ENCODE data around the gene AFF3.
"Not testable (repeated sequence)": the region's sequence is repeated elsewhere in the genome, so short reads cannot be mapped to it uniquely, and the experiment has no call there.

Gene AFF3

DNA sequence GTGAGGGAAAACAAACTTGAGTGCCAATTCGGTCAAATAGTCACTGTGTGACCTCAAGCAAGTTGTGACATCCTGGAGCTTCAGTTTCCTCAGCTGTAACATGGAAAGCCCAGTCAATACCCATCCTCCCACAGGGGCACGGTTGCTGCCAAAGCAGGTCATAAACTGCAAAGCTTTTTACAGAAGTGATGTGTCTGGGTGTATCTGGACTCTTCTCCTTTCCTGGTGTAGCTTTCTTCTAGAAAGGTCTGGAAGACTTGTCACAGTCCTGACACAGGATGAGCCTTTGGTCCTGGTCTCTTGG lies 4.2 kb upstream of the AFF3 start:
- DNase-seq: no peak

DNA sequence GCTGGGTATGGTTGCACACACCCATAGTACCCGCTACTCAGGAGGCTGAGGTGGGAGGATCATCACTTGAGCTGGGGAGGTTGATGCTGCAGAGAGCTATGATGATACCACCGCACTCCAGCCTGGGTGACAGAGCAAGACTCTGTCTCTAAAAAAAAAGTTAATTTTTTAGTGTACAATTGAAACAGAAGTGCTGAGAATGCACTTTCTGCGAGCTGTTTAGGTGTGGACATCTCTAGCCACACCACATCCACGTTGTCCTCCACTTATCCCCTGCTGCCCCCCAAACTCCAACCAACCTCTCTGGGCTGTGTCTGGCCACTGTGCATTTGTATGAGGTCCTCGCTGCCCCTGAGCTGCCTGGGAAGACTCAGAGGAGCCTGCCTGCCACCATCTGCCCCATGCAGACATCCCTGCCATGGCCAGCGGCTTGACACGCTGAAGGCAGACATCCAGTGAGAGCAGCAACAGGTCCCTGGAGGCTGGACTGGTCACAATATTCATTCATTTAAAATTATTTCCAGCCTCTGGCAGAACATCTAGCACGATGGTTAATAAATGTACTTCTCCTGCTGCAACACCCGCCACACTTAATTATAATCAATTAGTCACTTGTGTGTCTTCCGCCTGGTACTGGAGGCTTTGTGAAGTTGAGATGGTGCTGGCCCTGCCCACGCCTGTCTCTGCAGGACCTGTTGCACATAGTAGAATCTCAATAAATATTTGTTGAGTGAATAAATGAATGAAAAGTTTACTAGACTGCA lies 3.7 kb upstream of the AFF3 start:
- DNase-seq: no peak

DNA sequence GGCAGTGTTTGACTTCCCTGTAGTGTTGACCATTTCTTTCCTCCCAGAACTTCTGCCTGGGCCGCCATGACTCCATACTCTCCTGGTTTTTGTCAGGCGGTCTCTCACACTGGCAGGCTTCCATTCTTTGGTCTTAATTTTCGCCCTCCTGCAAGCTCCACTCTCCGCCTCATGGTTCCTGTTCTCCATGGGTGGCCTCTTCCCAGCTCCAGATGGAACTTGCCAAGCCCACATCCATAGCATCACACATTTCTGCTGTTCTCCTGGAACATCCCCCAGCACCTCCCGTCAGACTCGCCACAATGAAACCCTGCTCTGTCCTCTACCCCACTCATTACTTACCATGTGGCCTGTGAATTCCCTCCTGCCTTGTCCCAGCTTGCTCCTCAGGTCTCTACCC lies 896 bp upstream of the AFF3 start:
- no peak for DNase-seq

DNA sequence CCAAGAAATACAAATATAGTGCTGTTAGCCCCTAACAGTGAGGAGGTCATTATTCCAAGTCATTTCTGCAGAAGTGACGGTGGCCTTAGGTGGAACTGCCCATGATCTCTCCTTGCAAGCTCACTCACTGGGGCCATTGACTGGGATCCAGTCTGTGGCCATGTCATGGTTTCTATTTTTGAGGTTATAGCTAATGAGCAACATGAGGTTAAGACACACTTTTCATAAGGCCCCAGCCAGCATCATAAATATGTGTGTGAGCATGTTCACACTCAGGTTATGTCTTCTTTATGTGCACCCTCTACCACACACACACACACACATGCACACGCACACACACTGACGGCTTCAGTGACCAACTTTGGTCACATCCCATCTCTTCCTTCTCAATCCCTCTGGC lies 484 bp downstream of the AFF3 start:
- no peak for DNase-seq

DNA sequence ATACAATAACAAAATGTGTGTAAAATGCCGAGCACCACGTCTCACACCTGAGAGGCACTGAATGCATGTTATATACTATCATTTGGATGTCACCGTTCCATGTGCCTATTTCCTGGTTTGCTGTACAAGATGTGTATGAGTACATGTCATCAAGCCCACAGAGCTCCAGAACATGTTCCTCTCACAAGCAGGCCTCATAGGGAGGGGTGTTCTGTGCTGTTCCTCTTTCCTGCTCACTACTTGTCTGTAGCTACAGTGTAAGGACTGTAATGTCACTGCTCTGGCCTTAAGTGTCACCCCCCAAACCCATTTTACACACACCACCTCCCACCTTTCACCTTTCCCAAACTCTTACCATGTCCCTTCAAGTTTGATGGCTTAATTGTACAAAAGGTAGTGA lies 1.8 kb downstream of the AFF3 start:
- peak; percentile 39 for DNase-seq

DNA sequence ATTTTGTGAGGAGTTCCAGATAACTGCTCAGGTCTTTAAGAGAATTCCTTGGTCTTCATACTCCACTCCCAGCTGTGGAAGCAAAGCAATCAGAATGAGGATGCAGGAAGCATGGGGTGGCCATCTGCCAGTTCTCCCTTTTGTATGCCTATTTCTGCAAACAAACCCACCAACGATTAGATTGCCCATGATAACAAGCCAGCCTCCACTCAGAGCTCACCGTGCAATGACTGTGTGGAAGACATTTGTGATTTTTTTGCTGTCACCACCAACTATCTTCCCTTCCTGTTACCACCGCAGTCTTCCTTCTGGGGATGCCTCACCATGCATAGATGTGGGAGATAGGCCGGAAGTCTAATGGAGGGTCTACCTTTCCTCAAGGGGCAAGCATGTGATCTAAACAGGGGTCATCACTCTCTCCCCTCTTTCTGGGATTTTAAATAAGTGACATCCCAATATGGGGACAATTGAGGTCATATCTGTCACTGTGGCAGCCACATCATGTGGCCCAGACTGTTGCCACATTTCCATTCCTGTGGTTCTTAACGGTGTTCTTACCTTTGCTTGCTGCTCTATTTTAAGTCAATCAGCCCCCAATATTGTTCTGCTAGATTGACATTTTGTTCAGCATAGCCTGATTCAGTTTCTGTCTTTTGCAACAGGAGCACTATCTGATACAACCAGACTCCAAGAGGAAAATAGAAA lies 4.4 kb downstream of the AFF3 start:
- DNase-seq: peak; percentile 58

DNA sequence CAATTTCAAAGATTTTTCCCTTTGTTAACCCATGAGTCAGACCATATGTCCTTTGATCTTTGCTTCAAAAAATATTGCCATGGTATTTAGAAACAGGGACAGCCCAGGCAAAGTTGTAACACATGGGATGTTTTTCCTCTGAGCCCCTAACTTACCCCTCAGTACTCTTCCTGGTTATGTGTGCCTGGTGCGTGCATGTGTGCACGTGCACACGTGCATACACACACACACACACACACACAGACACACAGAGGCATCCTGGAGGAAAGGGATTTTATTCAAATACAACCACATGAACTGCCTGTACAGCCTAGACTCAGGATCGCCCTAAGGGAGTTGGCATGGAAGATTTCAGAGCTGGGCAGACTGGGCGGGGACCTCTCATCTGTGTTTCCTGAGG lies 5.1 kb downstream of the AFF3 start:
- no peak for DNase-seq

DNA sequence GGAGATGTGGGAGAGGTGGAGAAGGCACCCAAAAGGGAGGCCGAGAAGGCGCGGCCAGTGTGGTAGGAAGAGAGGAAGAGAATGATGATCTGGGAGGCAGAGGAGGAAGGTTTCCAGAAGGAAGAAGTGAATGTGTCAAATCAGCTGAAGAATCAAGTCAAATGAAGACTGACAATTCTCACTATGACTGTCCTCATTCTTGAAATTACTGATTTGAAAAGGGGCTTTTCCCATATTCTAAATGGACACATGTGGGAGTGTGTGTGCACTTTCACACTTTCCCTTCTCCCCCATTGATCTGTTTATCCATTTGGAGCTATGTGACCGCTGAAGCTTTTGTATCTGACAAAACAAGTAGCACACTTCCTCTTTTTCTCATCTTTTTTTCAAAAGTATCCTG lies 6.1 kb downstream of the AFF3 start:
- DNase-seq: no peak

DNA sequence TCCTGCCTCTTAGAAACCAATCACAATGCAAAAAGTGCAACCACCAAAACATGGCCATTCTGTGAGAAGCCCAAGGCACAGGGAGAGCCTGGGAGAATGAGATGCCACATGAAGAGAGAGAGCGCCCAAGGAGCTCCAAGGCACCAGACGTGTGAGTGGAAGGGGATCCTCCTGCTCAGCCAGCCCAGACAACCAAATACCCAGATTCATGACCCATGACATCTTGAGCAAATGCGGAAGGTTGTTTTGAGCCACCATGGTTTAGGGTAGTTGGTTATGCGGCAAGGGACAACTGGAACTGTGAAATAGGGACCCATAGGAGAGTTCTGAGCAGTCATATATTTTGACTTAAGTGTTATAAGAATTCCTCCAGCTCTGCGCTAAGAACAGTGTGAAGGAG lies 7.0 kb downstream of the AFF3 start:
- DNase-seq: no peak

DNA sequence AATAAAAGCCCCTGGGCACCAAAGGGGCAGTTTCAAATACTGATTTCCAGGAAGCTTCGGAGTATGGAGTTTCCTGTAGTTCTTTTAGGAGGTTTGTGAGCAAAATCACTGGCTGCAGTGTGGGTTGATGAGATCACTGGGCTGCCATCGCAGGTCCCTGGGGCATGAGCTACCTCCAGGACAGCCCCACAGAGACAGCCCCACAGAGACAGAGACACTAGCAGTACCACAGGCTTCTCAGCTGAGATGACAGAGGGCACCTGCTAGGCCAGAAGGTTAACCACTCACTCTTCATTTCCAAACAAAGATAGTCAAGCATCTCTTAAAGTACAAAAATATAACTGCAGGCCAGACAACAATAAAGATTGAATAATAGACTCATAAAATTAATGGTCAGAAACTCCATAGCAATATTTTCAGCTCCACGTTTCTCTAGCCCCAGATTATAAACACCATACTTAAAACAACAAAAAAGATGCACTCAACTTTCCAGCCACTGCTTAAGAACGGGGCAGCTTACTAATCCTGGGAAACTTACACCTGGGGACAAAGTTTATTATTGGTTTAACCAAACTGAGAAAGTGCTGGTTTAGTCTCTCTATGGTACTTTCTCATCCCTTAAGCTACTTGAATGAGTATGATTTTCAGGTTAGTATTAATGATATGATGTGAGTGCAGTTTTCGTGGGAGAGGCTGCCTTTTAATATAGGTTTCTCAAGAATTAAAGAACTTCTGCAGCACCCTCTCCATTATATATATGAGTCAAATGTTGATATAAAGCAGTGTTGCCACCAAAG lies 11.6 kb downstream of the AFF3 start:
- no peak for DNase-seq

DNA sequence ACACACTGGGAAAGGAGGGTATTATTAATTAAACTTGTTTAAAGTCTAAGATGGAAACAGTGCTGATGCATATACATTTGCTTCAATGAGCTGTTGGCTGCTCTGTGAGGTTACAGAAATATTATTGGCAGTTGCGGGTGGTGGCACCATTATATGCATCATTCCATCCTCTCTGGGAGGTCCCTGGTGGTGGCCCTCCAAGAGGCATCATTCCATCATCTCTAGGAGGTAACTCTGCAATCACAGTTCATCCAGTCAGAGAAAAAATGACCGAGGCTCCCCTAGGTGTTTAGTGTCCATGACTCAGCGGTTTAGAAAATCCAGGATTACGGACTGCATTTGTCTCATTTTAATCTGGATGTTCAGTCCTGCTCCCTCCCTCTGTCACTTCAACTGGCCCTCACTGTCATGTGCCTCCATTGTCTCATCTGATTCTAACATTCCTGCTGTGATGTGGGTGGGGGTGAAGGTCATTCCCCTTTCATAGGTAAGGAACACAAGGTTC lies 15.4 kb downstream of the AFF3 start:
- no peak for DNase-seq

DNA sequence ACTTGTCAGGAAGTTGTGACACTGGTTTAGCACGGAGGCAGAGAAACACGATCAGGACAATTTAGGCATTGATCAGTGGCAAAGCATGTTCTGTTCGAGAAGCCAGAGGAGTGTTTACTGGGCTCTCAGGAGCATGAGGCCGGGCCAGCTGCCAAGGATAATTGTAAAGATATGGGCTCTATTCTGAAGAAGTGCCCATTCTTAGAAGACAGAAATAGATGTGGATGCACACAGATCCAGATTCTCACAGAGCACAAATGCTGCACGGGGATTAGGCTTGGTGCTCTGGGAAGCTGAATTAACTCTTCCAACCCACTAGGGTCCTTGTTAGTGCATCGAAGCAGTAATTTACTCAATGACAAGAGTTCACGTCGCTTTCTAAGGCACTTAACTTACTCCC lies 16.2 kb downstream of the AFF3 start:
- no peak for DNase-seq

DNA sequence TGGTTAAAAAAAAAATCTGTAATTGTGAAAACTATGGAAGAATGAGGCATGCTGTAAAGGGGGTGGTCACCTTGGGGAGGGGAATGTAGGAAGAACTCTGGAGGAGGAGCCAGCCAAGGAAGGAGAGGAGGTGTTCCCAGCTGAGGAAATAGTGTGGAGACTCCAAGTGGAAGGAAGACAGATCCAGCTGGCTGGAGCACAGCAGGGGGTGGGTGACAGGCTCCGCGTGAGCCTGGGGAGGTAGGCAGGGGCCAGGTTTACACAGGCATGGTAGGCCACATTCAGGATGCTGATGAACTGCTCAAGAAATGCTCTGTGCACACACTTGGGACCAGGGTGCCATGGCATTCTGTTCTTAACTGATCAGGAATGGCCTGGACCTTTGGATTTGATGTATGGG lies 16.8 kb downstream of the AFF3 start:
- no peak for DNase-seq

DNA sequence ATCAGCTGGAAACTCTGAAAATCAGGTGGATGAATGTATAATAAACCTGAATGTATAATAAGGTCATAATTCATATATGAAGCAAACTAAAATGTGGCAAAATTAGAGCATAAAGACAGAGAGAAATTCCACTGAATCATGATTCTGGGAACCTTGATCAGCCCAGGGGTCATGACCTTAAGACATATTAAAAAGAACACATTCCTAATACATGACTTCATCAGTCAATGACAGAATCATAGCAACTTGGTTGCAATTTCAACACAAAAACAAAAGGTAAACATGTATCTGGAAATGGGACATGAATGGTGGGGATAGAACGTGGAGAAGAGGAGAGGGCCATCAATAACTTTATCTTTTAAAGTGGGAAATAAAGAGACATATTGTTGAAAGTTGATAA lies 17.6 kb downstream of the AFF3 start:
- DNase-seq: no peak

DNA sequence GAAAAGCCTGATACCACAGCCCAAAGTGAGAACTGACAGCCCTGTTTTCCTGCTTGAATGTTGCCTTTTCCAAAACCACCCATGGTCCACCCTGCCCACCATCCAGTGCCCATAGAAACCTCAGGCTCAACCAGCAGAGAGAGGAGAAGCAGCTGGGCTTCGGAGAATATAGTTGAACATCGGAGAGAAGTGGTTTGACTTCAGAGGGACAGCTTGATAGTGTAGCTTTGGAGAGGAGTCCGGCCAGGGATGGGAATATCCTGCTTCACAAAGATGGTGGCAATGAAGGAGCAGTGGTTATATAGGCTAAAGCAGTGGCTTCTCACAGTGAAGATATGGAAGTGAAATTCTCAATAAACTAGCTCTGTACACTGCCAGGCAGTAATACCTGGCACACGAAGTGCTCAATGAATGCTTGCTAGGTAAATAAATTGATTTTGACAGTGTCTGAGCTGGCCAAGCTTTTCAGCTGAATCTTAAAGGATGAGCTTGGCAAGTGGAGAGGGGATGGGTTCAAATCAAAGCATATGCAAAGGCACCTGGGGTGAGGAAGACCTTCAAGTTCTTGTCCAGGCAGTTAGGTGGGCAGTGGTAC lies 21.2 kb downstream of the AFF3 start:
- DNase-seq: no peak

DNA sequence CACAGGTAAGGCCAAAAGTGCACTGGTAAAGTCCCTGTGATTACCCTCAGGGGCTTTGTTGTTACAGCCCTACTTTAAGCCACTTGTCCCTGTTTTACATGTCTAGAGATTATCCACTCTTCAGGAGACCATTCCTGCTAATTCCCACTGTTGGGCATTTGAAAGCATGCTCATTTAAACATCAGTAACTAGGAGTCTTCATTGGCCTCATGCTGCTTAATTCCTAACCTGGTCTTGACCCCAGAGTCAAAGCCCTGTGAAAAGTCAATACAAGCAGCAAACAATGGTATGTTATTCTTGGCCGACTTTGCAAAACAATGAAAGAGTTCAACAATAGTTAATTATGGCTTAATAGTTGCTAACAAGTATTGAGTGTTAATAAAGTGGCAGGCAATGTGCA lies 23.2 kb downstream of the AFF3 start:
- no peak for DNase-seq

DNA sequence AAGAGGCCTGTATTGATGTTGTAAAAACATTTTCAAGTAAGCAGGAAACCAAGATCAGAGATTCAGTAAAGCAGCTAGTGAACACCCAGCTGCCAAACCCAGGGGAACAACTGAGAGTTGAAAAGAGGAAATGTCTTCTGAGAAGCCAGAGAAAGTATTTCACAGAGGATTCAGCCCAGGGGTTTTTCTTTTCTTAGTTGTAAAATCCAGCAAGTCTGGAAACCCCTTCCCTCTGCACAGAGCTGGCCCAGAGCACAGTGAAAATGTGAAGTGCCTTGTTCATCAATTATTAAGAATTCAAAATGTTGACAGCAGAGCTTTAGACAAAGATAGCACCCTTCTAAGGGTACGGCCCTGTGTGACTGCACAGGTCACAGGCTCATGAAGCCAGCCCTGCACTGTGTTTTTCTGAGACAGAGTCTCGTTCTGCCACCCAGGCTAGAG lies 28.4 kb downstream of the AFF3 start:
- no peak for DNase-seq

DNA sequence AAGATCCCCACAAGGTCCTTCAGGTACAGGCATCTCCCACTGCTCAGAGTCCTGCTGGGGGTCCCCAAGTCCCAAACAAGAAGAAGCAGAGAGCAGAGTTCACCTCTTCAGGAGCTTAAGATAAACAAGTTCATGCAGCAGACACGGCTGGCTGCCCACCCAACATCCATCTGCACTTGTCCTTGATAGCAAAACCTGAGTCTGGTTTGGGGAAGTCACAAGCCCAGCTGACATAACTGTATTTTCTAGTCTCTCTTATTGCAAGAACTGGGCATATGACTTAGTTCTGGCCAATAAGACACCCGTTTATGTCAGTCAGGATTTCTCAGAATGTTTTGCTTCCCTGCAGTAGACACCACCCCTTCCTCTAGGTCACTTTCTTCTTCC lies 31.8 kb downstream of the AFF3 start:
- DNase-seq: peak; percentile 15

DNA sequence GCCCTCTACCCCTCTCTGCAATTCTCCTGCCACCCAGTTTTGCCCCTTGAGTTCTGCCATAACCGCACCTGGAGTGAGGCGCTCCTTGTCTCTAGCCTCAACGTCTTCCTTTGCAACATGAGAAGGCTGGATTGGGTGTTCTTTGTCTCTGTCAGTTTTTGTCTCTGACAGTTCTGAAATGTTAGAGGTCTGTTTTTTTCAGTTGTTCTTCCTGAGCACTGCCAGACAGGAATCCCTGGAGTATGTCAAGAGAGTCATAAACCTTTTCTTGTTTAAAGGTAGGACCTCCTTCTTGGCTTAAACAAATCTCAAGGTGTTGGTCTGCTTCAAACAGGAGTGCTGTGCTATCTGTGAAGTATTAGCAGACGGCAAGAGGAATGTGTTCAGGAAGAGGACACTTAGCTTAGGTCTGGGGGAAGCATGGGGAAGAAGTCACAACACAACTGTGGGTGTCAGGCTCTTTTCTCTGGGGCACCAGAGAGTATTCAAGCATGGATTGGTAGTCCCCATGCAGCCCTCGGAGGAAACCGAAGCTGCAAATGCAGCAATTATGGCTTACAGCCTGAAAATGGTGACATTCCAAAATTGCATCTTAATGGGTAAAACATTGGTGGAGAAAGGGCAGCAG lies 32.3 kb downstream of the AFF3 start:
- no peak for DNase-seq

DNA sequence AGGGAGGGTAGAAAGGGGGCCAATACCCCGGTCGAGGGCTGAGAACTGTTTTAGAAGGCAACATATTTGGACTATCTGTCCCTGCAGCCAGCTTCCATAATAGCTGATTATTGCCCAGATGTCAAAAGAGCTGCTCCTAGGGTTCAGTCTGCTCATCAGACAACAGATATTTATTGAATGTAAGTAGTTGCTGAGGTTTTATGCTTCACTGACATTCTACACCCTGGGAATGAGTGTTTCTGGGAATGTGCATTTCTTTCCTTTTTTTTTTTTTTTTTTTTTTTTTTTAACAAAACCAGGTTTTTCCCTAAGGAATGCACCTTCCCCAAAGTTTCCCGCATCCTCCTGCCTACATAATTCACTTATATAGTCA lies 33.8 kb downstream of the AFF3 start:
- not testable (repeated sequence) for DNase-seq

DNA sequence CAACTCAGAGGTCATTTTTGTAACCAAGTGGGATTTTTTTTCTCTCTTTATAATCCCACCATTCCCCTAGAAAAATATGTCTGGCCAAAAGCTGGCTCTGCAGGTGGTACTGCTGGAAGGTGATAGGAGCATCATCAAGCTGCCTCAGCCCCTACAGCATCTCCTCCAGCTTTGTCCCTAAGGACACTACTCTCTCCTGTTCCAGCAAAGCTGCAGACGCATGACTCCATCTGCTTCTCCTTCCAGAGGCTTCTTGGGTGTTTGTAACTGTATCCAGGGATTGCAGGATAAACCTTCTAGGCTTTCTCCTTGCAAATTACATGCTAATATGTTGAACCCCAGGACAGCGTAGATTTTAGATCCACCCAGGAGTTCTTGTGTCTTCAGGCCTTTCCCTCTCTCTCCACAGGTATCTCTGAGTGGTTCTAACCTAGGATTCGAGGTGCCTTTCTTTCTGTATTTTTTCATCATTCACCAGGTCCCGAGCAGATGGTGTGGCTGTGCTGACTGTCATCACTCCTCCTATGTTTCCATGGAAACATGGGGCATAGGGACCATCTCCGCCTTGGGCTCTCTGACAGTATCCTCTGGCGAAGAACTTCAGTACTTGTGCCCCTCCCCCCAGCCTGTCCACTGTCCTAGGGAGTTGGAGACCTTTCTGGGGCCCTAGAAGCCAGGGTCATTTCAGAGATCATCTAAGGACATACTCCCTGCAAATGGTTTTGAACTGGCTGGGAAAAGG lies 34.3 kb downstream of the AFF3 start:
- DNase-seq: no peak

DNA sequence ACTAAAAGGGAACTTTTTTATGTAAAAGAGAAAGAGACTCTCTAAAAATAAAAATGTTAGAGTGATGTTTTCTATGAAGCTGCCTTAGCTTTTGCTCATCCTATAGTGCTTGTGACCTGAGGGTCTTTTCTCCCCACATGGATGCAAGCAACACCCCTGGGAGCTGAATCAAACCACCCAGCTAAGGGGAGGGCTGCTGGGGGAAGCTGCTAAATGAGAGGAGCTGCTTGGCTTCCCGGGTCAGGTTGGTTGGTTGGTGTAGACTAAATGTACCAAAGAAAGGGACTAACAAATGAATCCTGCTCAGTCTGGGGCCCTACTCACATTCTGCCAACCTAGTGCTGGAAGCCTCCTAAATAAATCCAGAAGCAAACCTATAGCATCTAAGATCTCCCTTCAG lies 35.0 kb downstream of the AFF3 start:
- no peak for DNase-seq
